GM21526 (cell line): ENCODE data around the gene SNAP47.

ENCODE experiments used
- ATAC-seq: cut with Tn5 transposase; IDR thresholded peaks from one replicate; pipeline ENCODE4 v1.9.1; 2021; ENCODE audit warnings: moderate library complexity; ENCODE audit not compliant: unreplicated experiment, low FRiP score

Gene SNAP47

DNA sequence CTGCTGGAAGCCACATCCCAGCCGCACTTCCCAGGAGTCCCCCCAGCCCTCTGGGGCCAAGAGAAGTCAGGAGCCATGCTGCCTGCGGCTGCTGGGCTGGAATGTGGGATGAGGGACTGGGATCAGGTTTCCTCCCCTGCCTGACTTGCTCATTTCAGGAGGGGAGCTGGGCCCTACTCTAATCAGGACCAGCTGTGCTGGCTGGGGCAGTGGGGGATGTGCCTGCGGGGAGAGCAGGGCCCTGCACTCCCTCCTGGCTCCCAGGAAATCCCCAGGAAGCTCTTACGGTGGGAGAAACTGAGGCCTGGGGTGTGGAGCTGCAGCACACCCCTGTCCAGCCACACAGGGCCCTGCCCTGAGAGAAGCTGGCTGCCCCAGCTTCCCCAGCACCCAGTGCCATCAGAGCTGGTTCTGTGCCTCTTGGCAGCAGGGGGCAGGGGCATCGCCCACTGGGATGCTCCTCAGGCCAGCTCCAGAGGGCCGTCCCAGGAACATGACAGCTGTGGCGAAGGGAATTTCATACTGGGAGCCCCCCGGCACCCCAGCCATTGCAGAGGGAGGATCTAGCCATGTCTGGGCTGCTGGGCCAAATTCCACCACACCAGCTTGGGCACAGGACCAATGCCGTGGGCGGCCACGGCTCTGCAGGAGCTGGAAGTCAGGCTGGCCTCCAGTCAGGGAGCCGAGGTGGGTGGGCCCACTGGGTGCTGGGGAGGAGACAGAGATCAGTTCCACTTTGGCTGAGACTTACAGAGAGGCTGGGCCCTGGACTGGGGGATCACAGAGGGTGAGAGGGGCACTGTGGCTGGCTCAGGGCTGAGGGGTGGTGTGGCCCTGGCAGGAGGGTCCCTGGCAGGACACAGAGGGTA, 58.9 kb downstream of the SNAP47 start:
- ATAC-seq = no peak

DNA sequence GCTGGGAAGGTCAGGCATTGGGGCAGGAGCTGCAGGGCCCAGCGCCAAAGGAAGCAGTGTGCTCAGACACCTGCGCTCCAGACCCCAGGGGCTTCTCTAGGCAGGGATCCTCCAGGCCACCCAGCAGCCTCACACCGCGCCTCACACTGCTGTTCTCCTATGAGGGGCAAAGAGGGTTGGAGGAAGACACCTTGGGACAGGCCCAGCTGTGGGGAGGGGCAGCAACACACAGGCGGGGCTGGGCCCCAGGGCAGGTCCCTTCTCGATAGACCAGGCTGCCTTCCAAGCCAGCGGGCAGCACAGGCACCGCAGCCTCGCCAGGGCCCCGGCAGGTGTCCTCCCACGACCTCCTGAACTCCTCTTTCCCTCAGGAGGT, 59.6 kb downstream of the SNAP47 start:
- no peak for ATAC-seq

DNA sequence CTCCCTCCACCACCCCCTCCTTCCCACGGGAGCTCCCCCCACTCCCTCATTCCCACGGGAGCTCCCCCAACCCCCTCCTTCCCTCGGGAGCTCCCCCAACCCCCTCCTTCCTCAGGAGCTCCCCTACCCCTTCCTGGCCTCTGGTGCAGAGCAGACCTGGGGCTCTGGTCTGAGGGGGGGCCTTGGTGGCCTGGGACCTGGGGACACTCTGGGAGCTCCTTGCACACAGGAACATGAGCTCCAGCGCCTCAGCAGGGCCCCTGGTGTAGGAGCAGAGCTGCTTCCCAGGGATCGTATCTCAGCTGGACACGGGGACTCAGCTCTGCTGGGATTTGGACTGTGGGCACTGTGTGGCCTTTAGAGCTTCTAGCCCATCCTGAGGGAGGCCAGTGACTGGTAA, 60.5 kb downstream of the SNAP47 start:
- ATAC-seq = no peak

DNA sequence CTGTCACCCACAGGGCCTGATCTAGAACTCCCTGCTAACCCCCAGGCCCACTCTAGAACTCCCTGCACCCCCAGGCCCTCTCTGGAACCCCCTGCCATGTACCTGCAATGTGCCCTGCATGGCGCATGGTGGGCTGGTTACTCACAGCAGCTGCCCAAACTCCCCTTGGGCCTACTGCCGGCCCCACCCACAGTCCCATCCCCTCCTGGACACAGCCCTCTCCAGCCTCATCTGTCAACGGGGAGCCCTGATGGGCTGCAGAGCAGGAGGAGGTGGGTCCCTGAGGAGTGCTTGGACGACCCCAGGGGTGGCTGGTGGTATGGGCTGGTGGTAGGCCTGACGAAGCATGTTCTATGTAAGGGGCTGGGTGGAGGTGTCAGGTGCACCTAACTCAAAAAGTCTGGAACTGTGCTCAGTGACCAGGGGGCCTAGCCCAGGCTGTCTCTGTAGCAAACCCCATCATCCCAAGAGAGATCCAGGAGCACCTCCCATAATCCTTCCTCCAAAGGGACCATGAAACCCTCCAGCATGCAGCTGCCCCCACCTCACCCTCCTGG, 61.2 kb downstream of the SNAP47 start:
- no peak for ATAC-seq

DNA sequence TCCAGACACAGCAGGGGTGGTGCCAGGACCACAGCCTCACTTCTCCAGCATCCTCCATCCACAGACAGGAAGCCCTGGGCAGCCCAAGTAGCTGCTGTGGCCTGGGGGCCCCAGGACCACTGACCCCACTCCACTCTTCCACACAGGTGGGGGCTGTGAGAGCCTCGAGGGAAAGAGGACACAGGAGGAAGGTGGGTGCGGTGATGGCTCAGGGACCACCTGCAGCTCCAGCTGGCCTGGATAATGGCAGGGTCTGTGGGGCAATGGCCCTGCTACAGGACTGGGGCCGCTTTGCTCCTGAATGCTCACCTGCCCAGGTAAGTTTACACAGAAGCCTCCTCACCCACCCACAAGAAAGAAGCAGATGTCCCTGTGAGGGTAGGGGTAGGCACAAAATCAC, 61.9 kb downstream of the SNAP47 start:
- no peak for ATAC-seq

DNA sequence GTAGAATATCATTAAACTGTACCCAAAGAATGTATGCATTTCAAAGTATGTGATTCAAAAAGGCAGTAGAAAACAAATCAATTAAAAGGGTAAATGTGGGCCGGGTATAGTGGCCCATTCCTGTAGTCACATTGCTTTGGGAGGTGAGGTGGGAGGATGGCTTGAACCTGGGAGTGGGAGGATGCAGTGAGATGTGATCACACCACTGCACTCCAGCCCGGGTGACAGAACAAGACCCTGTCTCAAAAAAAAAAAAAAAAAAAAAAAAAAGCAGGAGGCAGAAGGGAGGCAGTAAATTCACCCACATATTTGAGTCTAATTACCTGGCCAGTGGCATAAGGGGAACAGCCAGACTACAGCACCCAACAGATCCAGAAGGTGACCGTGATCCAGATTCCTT, 62.4 kb downstream of the SNAP47 start:
- ATAC-seq = no peak

DNA sequence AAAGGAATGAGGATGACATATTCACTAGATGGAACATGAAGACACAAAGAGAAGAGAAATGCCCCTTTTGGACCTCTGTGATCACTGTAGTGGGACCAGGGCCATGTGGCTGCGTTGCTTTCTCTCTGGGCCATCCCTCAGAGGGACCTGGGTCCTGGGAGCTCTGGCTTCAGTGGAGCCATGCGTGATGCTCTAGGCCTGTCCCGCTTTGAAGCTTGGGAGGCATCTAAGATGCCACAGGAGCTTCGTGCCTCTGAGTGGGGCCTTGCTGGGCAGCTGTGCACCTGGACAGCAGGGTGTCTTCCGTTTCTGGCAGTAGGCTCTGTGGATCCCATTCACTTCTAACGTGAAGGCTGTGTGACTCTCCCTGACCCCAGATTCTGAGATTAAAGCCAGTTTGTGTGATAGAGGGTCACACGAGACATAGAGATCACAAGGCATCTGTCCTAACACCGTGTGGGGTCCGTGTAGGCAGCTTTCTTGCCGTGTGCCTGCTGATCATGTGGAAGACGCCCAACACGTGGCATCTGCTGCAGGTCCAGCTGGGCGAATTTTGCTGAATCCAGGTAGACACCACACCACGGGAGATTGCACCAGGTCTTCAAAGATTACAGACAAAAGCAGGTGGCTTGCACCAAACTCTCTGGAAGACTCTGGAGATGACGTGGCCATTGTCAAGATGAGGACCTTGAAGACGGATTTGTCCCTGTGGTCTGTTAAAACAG, 63.0 kb downstream of the SNAP47 start:
- ATAC-seq = no peak

DNA sequence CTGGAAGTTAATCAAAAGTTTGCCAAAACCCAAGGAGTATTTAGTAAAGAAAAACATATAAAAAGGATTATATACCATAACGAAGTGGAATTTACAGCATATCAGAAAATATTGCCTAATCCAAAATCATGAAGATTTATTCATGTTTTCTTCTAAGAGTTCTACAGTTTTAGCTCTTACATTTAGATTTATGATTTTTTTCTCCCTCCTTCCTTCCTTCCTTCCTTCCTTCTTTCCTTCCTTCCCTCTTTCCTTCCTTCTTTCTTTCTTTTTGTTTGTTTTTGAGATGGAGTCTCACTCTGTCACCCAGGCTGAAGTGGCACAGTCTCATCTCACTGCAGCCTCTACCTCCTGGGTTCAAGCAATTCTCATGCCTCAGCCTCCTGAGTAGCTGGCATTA, 64.5 kb downstream of the SNAP47 start:
- no peak for ATAC-seq

DNA sequence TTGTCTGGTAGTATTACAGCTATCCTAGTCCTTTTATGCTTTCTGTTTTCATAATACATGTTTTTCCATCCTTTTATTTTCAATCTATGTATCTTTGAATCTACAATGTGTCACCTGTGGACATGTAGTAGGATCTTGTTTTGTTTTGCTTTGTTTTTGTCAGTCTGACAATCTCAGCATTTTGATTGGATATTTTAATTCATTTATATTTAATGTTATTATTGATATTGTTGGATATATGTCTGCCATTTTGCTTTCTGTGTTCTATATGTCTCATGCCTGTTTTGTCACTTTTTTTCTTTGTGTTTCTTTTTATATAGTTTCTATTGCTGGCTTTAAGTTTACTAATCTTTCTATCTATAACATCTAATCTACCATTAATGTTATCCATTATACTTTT, 68.7 kb downstream of the SNAP47 start:
- no peak for ATAC-seq

DNA sequence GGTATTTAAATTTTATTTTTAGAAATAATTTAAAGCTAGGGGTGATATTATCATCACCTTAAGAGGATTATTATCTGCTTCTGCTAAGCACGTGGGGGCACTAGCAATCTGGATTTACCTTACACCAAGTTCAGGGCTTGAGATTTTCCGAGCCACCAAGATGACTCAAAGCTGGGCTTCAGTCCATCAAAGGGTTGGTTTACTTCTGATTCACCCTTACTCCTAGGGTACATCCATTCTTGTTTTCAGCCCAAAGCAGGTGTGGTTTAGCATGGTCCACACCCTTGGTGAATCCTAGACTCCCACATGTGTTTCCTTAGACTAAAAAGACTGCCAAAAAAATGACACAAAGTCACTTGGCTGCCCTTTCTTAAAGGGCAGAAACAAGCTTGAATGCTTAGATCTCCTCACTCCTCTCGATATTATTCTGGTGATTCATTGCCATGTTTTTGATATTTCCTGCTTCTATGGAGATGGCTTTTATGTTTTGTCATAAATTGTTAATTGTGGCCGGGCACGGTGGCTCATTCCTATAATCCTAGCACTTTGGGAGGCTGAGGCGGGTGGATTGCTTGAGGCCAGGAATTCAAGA, 70.5 kb downstream of the SNAP47 start:
- ATAC-seq = no peak

DNA sequence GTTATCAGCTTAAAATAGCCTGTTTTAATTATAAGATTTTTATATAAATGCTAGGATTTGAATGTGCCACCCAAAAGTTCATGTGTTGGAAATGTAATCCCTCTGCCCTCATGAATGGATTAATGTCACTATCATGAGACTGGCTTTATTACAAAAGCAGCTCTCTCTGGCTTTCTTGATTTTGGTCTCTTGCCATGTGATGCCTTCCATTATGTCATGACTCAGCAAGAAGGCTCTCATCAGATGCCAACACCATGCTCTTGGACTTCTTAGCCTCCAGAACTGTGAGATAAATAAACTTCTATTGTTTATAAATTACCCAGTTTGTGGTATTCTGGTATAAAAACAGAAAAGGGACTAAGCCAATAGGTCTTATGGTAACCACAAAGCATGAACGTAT, 73.3 kb downstream of the SNAP47 start:
- ATAC-seq = no peak

DNA sequence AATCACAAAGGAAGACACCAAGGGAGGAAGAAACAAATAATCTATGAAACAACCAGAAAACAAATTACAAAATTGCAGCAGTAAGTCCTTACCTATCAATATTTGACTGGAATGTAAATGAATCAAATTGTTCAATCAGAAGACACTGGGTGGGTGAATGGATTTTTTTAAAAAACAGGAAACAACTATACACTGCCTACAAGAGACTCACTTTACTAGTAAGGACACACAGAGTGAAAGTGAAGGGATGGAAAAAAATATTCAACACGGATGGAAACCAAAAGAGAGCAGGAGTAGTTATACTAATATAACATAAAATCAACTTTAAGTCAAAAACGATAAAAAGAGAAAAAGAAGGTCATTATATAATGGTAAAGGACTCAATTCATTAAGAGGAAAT, 73.8 kb downstream of the SNAP47 start:
- no peak for ATAC-seq

DNA sequence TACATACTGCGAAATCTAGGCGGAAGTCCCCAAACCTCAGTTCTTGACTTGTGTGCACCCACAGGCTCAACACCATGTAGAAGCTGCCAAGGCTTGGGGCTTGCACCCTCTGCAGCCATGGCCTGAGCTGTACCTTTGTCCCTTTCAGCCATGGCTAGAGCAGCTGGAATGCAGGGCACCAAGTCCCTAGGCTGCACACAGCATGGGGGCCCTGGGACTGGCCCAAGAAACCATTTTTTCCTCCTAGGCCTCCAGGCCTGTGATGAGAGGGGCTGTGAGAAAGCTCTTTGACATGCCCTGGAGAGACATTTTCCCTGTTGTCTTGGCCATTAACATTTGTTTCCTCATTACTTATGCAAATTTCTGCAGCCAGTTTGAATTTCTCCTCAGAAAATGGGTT, 78.7 kb downstream of the SNAP47 start:
- no peak for ATAC-seq

DNA sequence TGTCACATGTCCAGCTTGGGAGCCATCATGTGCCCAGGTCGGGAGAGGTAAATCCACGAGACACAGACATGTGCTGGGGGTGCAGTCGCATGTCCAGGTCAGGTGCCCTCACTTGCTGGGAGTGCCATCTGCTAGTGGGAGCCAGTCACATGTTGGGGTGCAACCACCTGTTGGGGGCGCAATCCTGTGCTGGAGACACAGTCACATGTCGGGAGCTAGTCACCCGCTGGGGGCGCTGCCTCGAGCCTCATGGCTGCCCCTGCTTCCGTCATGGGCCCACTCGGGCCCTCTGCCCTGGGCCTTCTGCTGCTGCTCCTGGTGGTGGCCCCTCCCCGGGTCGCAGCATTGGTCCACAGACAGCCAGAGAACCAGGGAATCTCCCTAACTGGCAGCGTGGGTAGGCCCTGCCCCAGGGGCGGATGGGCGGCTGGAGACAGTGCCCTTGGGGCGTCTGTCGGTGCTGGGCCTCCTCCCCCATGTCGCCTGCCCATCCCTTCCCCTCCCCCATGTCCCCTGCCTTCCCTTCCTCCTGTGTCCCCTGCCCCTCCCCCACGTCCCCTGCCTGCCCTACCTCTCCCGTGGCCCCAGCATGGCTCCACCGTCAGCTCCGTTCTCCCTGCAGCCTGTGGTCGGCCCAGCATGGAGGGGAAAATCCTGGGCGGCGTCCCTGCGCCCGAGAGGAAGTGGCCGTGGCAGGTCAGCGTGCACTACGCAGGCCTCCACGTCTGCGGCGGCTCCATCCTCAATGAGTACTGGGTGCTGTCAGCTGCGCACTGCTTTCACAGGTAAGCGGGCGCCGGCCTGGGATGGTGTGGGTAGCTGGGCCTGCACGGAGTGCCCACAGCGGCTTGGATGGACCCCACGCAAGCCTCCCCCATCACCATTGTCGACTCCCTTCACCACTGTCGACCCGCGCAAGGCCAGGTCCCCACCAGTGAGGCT, 80.5 kb downstream of the SNAP47 start, which contains the start of gene PRSS38:
PRSS38 (plus strand) TSS at position 208 of the 942 bp plus-strand sequence; CDS start at position 250, 42 bp downstream.
- ATAC-seq = no peak

DNA sequence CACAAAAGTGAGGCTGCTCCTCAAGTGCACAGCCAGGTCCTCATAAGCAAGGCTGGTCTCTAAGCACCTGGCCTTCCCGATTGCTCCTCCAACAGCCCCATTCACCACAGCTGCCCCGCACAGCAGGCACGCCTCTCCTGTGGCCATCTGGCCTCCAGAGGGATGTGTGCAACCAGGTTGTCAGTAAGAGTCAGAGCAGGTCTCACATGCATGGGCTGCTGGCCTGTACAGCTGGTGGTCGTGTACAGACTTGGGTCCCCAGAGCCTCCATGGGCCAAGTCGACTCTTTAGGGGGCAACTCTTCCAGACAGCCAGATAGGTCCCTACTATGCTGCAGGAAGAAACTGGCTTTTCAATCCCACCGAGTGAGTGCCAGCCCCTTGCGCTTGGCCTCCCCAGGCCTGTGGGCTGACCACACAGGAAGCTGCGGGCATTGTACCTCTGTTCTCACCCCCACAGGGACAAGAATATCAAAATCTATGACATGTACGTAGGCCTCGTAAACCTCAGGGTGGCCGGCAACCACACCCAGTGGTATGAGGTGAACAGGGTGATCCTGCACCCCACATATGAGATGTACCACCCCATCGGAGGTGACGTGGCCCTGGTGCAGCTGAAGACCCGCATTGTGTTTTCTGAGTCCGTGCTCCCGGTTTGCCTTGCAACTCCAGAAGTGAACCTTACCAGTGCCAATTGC, 81.7 kb downstream of the SNAP47 start:
- ATAC-seq = no peak

DNA sequence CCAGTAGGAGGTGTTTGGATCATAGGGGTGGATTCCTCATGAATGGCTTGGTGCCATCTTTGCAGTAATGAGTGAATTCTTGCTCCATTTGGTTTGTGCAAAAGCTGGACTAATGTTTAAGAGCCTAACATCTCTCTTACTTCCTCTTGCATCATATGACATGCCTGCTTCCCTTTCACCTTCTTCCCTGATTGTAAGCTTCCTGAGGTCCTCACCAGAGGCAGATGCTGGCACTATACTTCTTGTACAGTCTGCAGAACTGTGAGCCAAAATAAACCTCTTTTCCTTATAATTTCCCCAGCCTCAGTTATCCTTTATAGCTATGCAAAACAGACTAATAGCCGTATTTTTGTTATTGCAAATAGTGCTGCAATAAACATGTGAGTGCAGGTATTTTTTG, 88.3 kb downstream of the SNAP47 start:
- no peak for ATAC-seq

DNA sequence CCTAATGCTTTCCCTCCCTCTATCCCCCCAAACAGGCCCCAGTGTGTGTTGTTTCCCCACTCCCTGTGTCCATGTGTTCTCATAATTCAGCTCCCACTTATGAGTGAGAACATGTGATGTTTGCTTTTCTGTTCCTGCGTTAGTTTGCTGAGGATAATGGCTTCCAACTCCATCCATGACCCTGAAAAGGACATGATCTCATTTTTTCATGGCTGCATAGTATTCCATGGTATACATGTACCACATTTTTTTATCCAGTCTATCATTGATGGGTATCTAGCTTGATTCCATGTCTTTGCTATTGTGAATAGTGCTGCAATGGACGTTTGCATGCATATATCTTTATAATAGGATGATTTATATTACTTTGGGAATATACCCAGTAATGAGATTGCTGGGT, 89.0 kb downstream of the SNAP47 start:
- ATAC-seq = no peak

DNA sequence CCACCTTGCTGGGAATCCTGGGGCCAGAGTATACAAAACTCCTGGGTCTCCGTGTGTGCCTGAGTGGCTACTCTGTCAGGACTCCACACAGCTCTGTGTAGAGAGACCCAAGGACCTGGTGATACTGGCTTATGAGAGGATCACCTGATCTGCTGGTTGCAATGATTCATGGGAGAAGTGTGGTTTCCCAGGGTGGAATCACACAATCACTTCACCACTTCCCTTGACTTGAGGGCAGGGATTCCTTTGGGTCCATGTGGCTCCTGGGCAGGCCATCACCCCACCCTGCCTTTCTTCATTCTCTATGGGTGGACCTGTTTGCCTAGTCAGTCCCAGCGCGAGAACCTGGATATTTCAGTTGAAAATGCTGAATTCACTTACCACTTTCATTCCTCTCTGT, 93.6 kb downstream of the SNAP47 start:
- no peak for ATAC-seq
